Vagina (tissue), 2 donors: Measurements from ENCODE around the gene UTY. TPM values are rescaled to one million over a fixed set of nuclear protein-coding genes. Genes with fewer than 3 reads are reported as not detected.

Experiments used
- DNase-seq, 2 donors: peaks; one replicate each; pipeline ENCODE4 v3.0.0-alpha.2; 2017; ENCODE audit errors: extremely low spot score in 2 of 2
- H3K27ac ChIP-seq: fragments of 200-600 bp; sonication (generic); one replicate; pipeline ENCODE4 v1.5.1; 2019
- H3K27me3 ChIP-seq: fragments of 200-600 bp; sonication (generic); one replicate; pipeline ENCODE4 v1.5.1; 2019
- H3K36me3 ChIP-seq, 2 donors: fragments of 200-600 bp; sonication (generic); one replicate each; pipeline ENCODE4 v1.5.1; 2017 to 2019
- H3K4me1 ChIP-seq: fragments of 200-600 bp; sonication (generic); one replicate; pipeline ENCODE4 v1.5.1; 2019
- H3K4me3 ChIP-seq, 2 donors: fragments of 200-600 bp; sonication (generic); 1 replicate in 1 of 2; 2 replicates in 1 of 2; pipeline ENCODE4 v1.5.1; 2016 to 2019
- H3K9me3 ChIP-seq: fragments of 200-600 bp; sonication (generic); one replicate; pipeline ENCODE4 v1.5.1; 2019
- CTCF ChIP-seq, 3 experiments: fragments of 450-650 bp in 2 of 3; fragments of 200-600 bp in 1 of 3; sonication (generic) in 1 of 3; IDR thresholded peaks; one replicate each; pipeline ENCODE4 v1.5.1; 2017 to 2019; ENCODE audit warnings: antibody characterized with exemption in 3 of 3, mild to moderate bottlenecking in 2 of 3, moderate library complexity in 2 of 3
- POLR2A ChIP-seq, 2 donors: fragments of 450-650 bp; IDR thresholded peaks; one replicate each; pipeline ENCODE4 v1.6.1; 2017; ENCODE audit warnings: antibody characterized with exemption in 2 of 2, mild to moderate bottlenecking in 2 of 2, moderate library complexity in 2 of 2
- POLR2AphosphoS5 ChIP-seq, 2 donors: sonication (generic); formaldehyde crosslinking; IDR thresholded peaks; one replicate each; pipeline ENCODE4 v1.9.0; 2017; ENCODE audit warnings: antibody characterized with exemption in 2 of 2, mild to moderate bottlenecking in 2 of 2, low read depth in 1 of 2; ENCODE audit not compliant: insufficient read depth in 1 of 2
- intact Hi-C: fragments of 100-400 bp; cut with DNase I; formaldehyde crosslinking; loops from one replicate; pipeline ENCODE4 v1.15.1; 2023
- total RNA-seq: library from RNA; depleted of rRNA; stranded (reverse); fragments of >200 nt; gene quantifications from one replicate; pipeline ENCODE4 v1.2.3, GENCODE V29; 2016

UTY gene
- total RNA-seq, 1 donor from 2014 or later: not detected

GRCh38 chrY:13338711-13339110 is 141.1 kb downstream of the UTY start:
- intact Hi-C loops: no loop called here
- H3K27ac ChIP-seq: no peak overlapping the region
- no peak overlapping the region for H3K4me3 ChIP-seq
- H3K36me3 ChIP-seq: no peaks in the 10 kb centered on the region
- H3K27me3 ChIP-seq: no peaks in the 10 kb centered on the region
- H3K9me3 ChIP-seq: no peaks in the 10 kb centered on the region
- no peaks in the 10 kb centered on the region for H3K4me1 ChIP-seq
- TF ChIP-seq POLR2A (IDR thresholded peaks at IDR 0.05) (no peak), CTCF (IDR thresholded peaks at IDR 0.05) (no peak), POLR2AphosphoS5 (IDR thresholded peaks at IDR 0.05; ENCODE audit: insufficient read depth in 1 of 2, low read depth in 1 of 2) (no peak)
- no peak for DNase-seq

- H3K27me3 ChIP-seq: no peaks in the 10 kb centered on the region
- no peaks in the 10 kb centered on the region for H3K9me3 ChIP-seq
- TF ChIP-seq CTCF (IDR thresholded peaks at IDR 0.05): no peak
- TF ChIP-seq POLR2AphosphoS5 (IDR thresholded peaks at IDR 0.05; ENCODE audit: insufficient read depth in 1 of 2, low read depth in 1 of 2): no peak
- no peak for TF ChIP-seq POLR2A (IDR thresholded peaks at IDR 0.05)
- no peaks in the 10 kb centered on the region for H3K4me1 ChIP-seq
- no peak overlapping the region for H3K4me3 ChIP-seq
- H3K27ac ChIP-seq: no peak overlapping the region
- intact Hi-C loops: no loop called here
- H3K36me3 ChIP-seq: no peaks in the 10 kb centered on the region
- DNase-seq: no peak
These were observed 141.9 kb downstream of the UTY start for GRCh38 chrY:13337934-13338333.

GRCh38 chrY:13333791-13334190 is 146.0 kb downstream of the UTY start:
- DNase-seq: no peak
- intact Hi-C loops: no loop called here
- Histone ChIP-seq H3K27ac (no peak overlapping the region), H3K36me3 (no peaks in the 10 kb centered on the region), H3K4me1 (no peaks in the 10 kb centered on the region), H3K27me3 (no peaks in the 10 kb centered on the region), H3K4me3 (no peak overlapping the region), H3K9me3 (no peaks in the 10 kb centered on the region)
- TF ChIP-seq CTCF (IDR thresholded peaks at IDR 0.05): no peak
- no peak for TF ChIP-seq POLR2A (IDR thresholded peaks at IDR 0.05)
- TF ChIP-seq POLR2AphosphoS5 (IDR thresholded peaks at IDR 0.05; ENCODE audit: insufficient read depth in 1 of 2, low read depth in 1 of 2): no peak

GRCh38 chrY:13330651-13331050 is 149.2 kb downstream of the UTY start:
- Histone ChIP-seq H3K27ac (no peak overlapping the region), H3K36me3 (no peaks in the 10 kb centered on the region), H3K27me3 (no peaks in the 10 kb centered on the region), H3K4me3 (no peak overlapping the region), H3K4me1 (no peaks in the 10 kb centered on the region), H3K9me3 (no peaks in the 10 kb centered on the region)
- DNase-seq: no peak
- intact Hi-C loops: no loop called here
- no peak for TF ChIP-seq POLR2A (IDR thresholded peaks at IDR 0.05)

- DNase-seq: no peak
These were observed 166.9 kb downstream of the UTY start for GRCh38 chrY:13312966-13313365.

More at GRCh38 chrY:13312966-13313365, 166.9 kb downstream of the UTY start:
- H3K27ac ChIP-seq: no peak overlapping the region
- no peak for TF ChIP-seq POLR2A (IDR thresholded peaks at IDR 0.05)
- no peak for TF ChIP-seq CTCF (IDR thresholded peaks at IDR 0.05)
- TF ChIP-seq POLR2AphosphoS5 (IDR thresholded peaks at IDR 0.05; ENCODE audit: insufficient read depth in 1 of 2, low read depth in 1 of 2): no peak
- intact Hi-C loops: no loop called here
- no peaks in the 10 kb centered on the region for H3K36me3 ChIP-seq
- no peaks in the 10 kb centered on the region for H3K4me1 ChIP-seq
- no peaks in the 10 kb centered on the region for H3K9me3 ChIP-seq
- no peak overlapping the region for H3K4me3 ChIP-seq
- H3K27me3 ChIP-seq: no peaks in the 10 kb centered on the region
